GM12801 (cell line): ENCODE measurements around the gene CENPA.

Experiments
- CTCF ChIP-seq: IDR thresholded peaks from one replicate; pipeline ENCODE4 v1.5.1; 2011; ENCODE audit warnings: control low read depth; ENCODE audit not compliant: insufficient read length; ENCODE audit errors: extremely low read depth

CENPA gene

GRCh38 chr2:26809211-26809610 lies 23.4 kb downstream of the CENPA start:
- no peak for TF ChIP-seq CTCF

- no peak for TF ChIP-seq CTCF
Measured at GRCh38 chr2:26809876-26810577, 24.2 kb downstream of the CENPA start.

- TF ChIP-seq CTCF: no peak
Measured at GRCh38 chr2:26811261-26811660, 25.4 kb downstream of the CENPA start.

GRCh38 chr2:26811791-26812694 lies 26.2 kb downstream of the CENPA start:
- no peak for TF ChIP-seq CTCF

- TF ChIP-seq CTCF: no peak
Measured at GRCh38 chr2:26812731-26813130, 26.9 kb downstream of the CENPA start.

- no peak for TF ChIP-seq CTCF
Measured at GRCh38 chr2:26816893-26817292, 31.0 kb downstream of the CENPA start.

- TF ChIP-seq CTCF: no peak
Measured at GRCh38 chr2:26818255-26818654, 32.4 kb downstream of the CENPA start.
